ENCODE data around the gene BLTP3B. TPM values are rescaled to one million over a fixed set of nuclear protein-coding genes. Genes with fewer than 3 reads are reported as not detected.

The BLTP3B gene
- total RNA-seq, 1 experiment from 2014 or later: 22.4 TPM

- DNase-seq (ENCODE audit: low spot score) (peak; percentile 49), ATAC-seq (peak; percentile 98)
- ChIA-PET POLR2A (interaction anchor here (0.6 kb wide), 1 partner anchor 26 kb away, joined by 3 read pairs; no protein-coding TSS in a partner anchor), CTCF (interaction anchor here (0.6 to 4.6 kb wide), 5 partner anchors 9 to 516 kb away, joined by 3 to 20 read pairs (median 3); no protein-coding TSS in a partner anchor)
- H3K9me3 Mint-ChIP-seq: peaks cover 11% of the 10 kb centered on the region
- no peak overlapping the region for H3K4me3 Mint-ChIP-seq
- H3K27me3 Mint-ChIP-seq (ENCODE audit: low read depth): no peaks in the 10 kb centered on the region
- no peak overlapping the region for H3K27ac Mint-ChIP-seq
- peaks cover 7% of the 10 kb centered on the region for H3K36me3 Mint-ChIP-seq
- H3K4me1 Mint-ChIP-seq: peaks cover 18% of the 10 kb centered on the region
- TF ChIP-seq TEAD1 (CRISPR knock-in tag; IDR thresholded peaks at IDR 0.05): no peak
- TF ChIP-seq, protein P1, sequence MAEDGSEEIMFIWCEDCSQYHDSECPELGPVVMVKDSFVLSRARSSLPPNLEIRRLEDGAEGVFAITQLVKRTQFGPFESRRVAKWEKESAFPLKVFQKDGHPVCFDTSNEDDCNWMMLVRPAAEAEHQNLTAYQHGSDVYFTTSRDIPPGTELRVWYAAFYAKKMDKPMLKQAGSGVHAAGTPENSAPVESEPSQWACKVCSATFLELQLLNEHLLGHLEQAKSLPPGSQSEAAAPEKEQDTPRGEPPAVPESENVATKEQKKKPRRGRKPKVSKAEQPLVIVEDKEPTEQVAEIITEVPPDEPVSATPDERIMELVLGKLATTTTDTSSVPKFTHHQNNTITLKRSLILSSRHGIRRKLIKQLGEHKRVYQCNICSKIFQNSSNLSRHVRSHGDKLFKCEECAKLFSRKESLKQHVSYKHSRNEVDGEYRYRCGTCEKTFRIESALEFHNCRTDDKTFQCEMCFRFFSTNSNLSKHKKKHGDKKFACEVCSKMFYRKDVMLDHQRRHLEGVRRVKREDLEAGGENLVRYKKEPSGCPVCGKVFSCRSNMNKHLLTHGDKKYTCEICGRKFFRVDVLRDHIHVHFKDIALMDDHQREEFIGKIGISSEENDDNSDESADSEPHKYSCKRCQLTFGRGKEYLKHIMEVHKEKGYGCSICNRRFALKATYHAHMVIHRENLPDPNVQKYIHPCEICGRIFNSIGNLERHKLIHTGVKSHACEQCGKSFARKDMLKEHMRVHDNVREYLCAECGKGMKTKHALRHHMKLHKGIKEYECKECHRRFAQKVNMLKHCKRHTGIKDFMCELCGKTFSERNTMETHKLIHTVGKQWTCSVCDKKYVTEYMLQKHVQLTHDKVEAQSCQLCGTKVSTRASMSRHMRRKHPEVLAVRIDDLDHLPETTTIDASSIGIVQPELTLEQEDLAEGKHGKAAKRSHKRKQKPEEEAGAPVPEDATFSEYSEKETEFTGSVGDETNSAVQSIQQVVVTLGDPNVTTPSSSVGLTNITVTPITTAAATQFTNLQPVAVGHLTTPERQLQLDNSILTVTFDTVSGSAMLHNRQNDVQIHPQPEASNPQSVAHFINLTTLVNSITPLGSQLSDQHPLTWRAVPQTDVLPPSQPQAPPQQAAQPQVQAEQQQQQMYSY (CRISPR knock-in tag; IDR thresholded peaks at IDR 0.05): peak; percentile 42; the same call in 1 of the 2 replicates
These were observed 14.2 kb downstream of the BLTP3B start for GRCh38 chr12:100128512-100128908.

DNA sequence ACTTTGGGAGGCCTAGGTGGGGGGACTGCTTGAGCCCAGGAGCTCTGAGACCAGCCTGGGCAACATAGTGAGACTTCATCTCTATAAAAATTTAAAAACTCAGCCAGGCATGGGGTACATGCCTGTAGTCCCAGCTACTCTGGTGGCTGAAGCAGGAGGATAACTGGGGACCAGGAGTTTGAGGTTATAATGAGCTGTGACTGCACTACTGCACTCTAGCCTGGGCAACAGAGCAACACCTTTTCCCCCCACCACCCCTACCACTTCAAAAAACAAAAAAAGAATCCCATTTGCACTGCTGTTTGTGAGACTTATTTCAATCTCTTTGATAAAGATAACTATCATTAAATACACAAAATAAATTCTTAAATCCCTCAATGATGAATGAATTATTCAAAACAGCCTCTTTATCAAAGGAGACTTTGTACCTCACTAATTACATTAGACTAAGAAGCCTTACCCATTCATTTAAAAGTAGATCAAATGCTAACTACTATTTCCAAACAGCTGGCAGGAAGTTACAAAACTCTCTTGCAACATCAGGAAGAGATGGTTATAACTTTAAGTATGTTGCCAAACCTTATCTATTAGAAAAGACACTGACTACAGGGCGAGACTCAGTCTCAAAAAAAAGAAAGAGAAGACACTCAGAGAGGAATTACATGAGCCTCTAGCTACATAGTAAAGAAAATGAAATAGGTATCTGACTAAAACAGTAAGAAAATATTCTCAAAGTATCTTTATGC, 14.7 kb downstream of the BLTP3B start:
- Mint-ChIP-seq H3K36me3 (peaks cover 7% of the 10 kb centered on the region), H3K4me3 (no peak overlapping the region), H3K27me3 (ENCODE audit: low read depth) (no peaks in the 10 kb centered on the region), H3K27ac (no peak overlapping the region), H3K9me3 (peaks cover 7% of the 10 kb centered on the region), H3K4me1 (peaks cover 18% of the 10 kb centered on the region)
- ChIA-PET CTCF (interaction anchor here (0.6 to 4.6 kb wide), 5 partner anchors 10 to 517 kb away, joined by 3 to 20 read pairs (median 3); no protein-coding TSS in a partner anchor), POLR2A (interaction anchor here (0.6 kb wide), 1 partner anchor 27 kb away, joined by 3 read pairs; no protein-coding TSS in a partner anchor)
- DNase-seq (ENCODE audit: low spot score): no peak
- TF ChIP-seq ZNF232 (CRISPR knock-in tag; IDR thresholded peaks at IDR 0.05): no peak
- no peak for TF ChIP-seq FOXK1 (CRISPR knock-in tag; IDR thresholded peaks at IDR 0.05)
- TF ChIP-seq ATF6 (CRISPR knock-in tag; IDR thresholded peaks at IDR 0.05): no peak
- no peak for TF ChIP-seq AFF4 (CRISPR knock-in tag; IDR thresholded peaks at IDR 0.05; ENCODE audit: borderline replicate concordance)
- no peak for TF ChIP-seq SP1 (CRISPR knock-in tag; conservative IDR thresholded peaks at IDR 0.05)
- TF ChIP-seq USF2 (CRISPR knock-in tag; IDR thresholded peaks at IDR 0.05): no peak
- no peak for TF ChIP-seq OVOL2 (CRISPR knock-in tag; IDR thresholded peaks at IDR 0.05; ENCODE audit: borderline replicate concordance)
- no peak for TF ChIP-seq IRF1 (CRISPR knock-in tag; IDR thresholded peaks at IDR 0.05)
- peak; percentile 20; the same call in 1 of the 2 replicates for ATAC-seq
